ENCODE measurements around the gene PLXNC1.

PLXNC1 gene

DNA sequence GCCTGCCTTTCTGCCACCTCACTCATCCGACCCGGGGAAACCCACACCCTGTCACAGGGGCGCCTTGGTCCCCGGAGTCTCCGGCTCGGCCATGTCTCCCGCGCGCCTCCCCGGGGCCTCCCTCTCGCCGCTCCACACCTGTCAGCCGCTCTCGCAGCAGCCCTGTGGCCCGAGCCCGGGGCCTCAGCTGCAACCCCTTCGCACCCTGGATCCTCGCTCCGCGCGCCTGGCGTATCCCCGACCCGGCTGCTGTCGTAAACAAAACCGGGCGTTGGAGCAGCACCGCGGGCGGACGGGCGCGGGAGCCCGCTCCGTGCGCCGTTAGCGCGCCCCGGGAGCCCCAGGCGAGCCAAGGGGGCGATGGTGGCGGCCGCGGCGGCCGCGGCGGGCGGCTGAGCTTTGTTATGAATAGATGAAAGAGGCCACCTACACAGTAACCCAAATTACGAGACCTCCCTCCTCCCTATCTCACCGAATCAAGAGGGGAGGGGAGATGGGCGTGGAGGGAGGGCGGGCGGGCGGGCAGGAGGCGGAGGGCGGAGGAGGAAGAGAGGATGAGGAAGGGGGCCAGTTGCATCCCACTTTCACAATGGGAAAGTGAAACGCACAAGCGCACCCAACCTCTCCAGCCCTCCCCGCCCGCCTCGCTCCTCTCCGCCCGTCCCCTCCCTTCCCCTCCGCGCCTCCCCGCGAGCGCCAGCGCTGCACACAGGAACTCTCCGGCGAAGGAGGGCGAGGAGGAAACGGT lies at the start of gene PLXNC1:
Gene PLXNC1, plus strand, starts transcription at position 587 of the 748 bp plus-strand sequence. CDS start 395 bp downstream, outside the sequence.
- Mint-ChIP-seq H3K27me3 (no peaks in the 10 kb centered on the region), H3K4me1 (ENCODE audit: low read depth) (peaks cover 33% of the 10 kb centered on the region), H3K4me3 (peak within 1 kb of the TSS; percentile 83), H3K9me3 (ENCODE audit: low read depth) (no peaks in the 10 kb centered on the region), H3K27ac (peak within 1 kb of the TSS; percentile 50), H3K36me3 (no peaks in the 10 kb centered on the region)

- H3K4me3 Mint-ChIP-seq = no peak overlapping the region
- H3K36me3 Mint-ChIP-seq = no peaks in the 10 kb centered on the region
- no peaks in the 10 kb centered on the region for H3K9me3 Mint-ChIP-seq (ENCODE audit: low read depth)
- peaks cover 23% of the 10 kb centered on the region for H3K4me1 Mint-ChIP-seq (ENCODE audit: low read depth)
- H3K27ac Mint-ChIP-seq = no peak overlapping the region
- no peaks in the 10 kb centered on the region for H3K27me3 Mint-ChIP-seq
Measured at GRCh38 chr12:94099191-94099590, 49.2 kb upstream of the PLXNC1 start.

DNA sequence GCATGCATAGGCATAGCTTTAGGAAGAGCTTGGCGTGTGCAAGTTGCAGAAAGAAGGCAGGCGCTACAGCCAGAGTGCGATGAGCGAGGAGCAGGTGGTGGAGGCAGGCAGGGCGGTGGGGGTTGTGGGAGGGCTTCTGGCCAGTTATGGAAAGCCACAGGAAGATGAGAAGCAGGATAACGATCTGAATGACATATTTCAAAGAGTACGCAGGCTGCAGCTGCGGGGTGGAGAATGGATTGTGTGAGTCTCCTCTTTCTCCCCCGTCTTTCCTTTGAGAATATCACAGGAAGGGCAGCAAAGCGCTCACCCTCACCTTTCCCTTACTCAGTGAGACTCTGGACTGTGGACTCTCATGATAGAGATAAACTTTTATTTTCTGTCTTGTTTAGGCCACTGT lies 48.7 kb upstream of the PLXNC1 start:
- Mint-ChIP-seq H3K4me3 (no peak overlapping the region), H3K9me3 (ENCODE audit: low read depth) (no peaks in the 10 kb centered on the region), H3K36me3 (no peaks in the 10 kb centered on the region), H3K27me3 (no peaks in the 10 kb centered on the region), H3K27ac (no peak overlapping the region), H3K4me1 (ENCODE audit: low read depth) (peaks cover 23% of the 10 kb centered on the region)

GRCh38 chr12:94100211-94100627 lies 48.2 kb upstream of the PLXNC1 start:
- Mint-ChIP-seq H3K4me3 (peak overlapping the region; percentile 61), H3K9me3 (ENCODE audit: low read depth) (no peaks in the 10 kb centered on the region), H3K36me3 (no peaks in the 10 kb centered on the region), H3K4me1 (ENCODE audit: low read depth) (peaks cover 23% of the 10 kb centered on the region), H3K27me3 (no peaks in the 10 kb centered on the region), H3K27ac (peak overlapping the region; percentile 79)

GRCh38 chr12:94100990-94101737 lies 47.2 kb upstream of the PLXNC1 start:
- peak overlapping the region; percentile 89 for H3K4me3 Mint-ChIP-seq
- no peaks in the 10 kb centered on the region for H3K27me3 Mint-ChIP-seq
- peaks cover 23% of the 10 kb centered on the region for H3K4me1 Mint-ChIP-seq (ENCODE audit: low read depth)
- peak overlapping the region; percentile 46 for H3K27ac Mint-ChIP-seq
- H3K36me3 Mint-ChIP-seq = no peaks in the 10 kb centered on the region
- H3K9me3 Mint-ChIP-seq (ENCODE audit: low read depth) = no peaks in the 10 kb centered on the region

GRCh38 chr12:94101738-94102660 lies 46.4 kb upstream of the PLXNC1 start:
- peak overlapping the region; percentile 89 for H3K4me3 Mint-ChIP-seq
- no peaks in the 10 kb centered on the region for H3K9me3 Mint-ChIP-seq (ENCODE audit: low read depth)
- H3K27me3 Mint-ChIP-seq = no peaks in the 10 kb centered on the region
- H3K27ac Mint-ChIP-seq = peak overlapping the region; percentile 50
- no peaks in the 10 kb centered on the region for H3K36me3 Mint-ChIP-seq
- peaks cover 23% of the 10 kb centered on the region for H3K4me1 Mint-ChIP-seq (ENCODE audit: low read depth)

GRCh38 chr12:94103986-94104385 lies 44.4 kb upstream of the PLXNC1 start:
- no peak overlapping the region for H3K27ac Mint-ChIP-seq

DNA sequence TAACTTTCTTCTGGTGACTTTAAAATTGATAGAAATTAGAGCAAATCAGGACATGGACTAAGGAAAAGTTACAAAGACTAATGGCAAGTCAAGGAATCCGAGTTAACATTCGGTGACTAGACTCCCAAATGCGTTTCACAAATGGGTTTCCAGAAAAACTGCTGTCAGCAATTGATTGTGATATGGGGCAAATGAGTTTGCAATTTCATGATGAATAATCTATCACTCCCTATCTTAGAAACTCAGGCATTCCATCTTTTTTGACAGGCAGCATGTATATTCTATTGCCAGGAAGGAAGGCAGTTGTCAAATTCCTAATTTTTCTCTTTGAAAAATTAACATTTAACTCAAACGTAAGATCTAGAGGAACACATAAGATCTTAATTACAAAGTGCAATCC lies 40.5 kb upstream of the PLXNC1 start:
- Mint-ChIP-seq H3K4me3 (no peak overlapping the region), H3K36me3 (no peaks in the 10 kb centered on the region), H3K4me1 (ENCODE audit: low read depth) (peaks cover 13% of the 10 kb centered on the region), H3K9me3 (ENCODE audit: low read depth) (no peaks in the 10 kb centered on the region), H3K27me3 (no peaks in the 10 kb centered on the region), H3K27ac (no peak overlapping the region)

More at GRCh38 chr12:94103986-94104385, 44.4 kb upstream of the PLXNC1 start:
- Mint-ChIP-seq H3K4me1 (ENCODE audit: low read depth) (peaks cover 28% of the 10 kb centered on the region), H3K9me3 (ENCODE audit: low read depth) (no peaks in the 10 kb centered on the region), H3K4me3 (no peak overlapping the region), H3K36me3 (no peaks in the 10 kb centered on the region), H3K27me3 (no peaks in the 10 kb centered on the region)

GRCh38 chr12:94109160-94109559 lies 39.2 kb upstream of the PLXNC1 start:
- Mint-ChIP-seq H3K4me3 (no peak overlapping the region), H3K27me3 (no peaks in the 10 kb centered on the region), H3K9me3 (ENCODE audit: low read depth) (no peaks in the 10 kb centered on the region), H3K4me1 (ENCODE audit: low read depth) (peaks cover 13% of the 10 kb centered on the region), H3K36me3 (no peaks in the 10 kb centered on the region), H3K27ac (peak overlapping the region; percentile 90)

- H3K4me3 Mint-ChIP-seq = no peak overlapping the region
- no peaks in the 10 kb centered on the region for H3K9me3 Mint-ChIP-seq (ENCODE audit: low read depth)
- H3K36me3 Mint-ChIP-seq = peaks cover 2% of the 10 kb centered on the region
- no peak overlapping the region for H3K27ac Mint-ChIP-seq
- H3K4me1 Mint-ChIP-seq (ENCODE audit: low read depth) = peaks cover 13% of the 10 kb centered on the region
- no peaks in the 10 kb centered on the region for H3K27me3 Mint-ChIP-seq
Measured at GRCh38 chr12:94110258-94110657, 38.1 kb upstream of the PLXNC1 start.

GRCh38 chr12:94111302-94111701 lies 37.1 kb upstream of the PLXNC1 start:
- H3K4me1 Mint-ChIP-seq (ENCODE audit: low read depth) = peaks cover 13% of the 10 kb centered on the region
- no peak overlapping the region for H3K27ac Mint-ChIP-seq
- no peak overlapping the region for H3K4me3 Mint-ChIP-seq
- H3K27me3 Mint-ChIP-seq = no peaks in the 10 kb centered on the region
- peaks cover 2% of the 10 kb centered on the region for H3K36me3 Mint-ChIP-seq
- H3K9me3 Mint-ChIP-seq (ENCODE audit: low read depth) = no peaks in the 10 kb centered on the region

- Mint-ChIP-seq H3K4me3 (no peak overlapping the region), H3K27ac (no peak overlapping the region), H3K9me3 (ENCODE audit: low read depth) (no peaks in the 10 kb centered on the region)
Measured at GRCh38 chr12:94112121-94112520, 36.3 kb upstream of the PLXNC1 start.

GRCh38 chr12:94114166-94114565 lies 34.2 kb upstream of the PLXNC1 start:
- peaks cover 2% of the 10 kb centered on the region for H3K36me3 Mint-ChIP-seq
- no peaks in the 10 kb centered on the region for H3K27me3 Mint-ChIP-seq
- no peak overlapping the region for H3K27ac Mint-ChIP-seq
- H3K4me1 Mint-ChIP-seq (ENCODE audit: low read depth) = peaks cover 6% of the 10 kb centered on the region
- H3K4me3 Mint-ChIP-seq = no peak overlapping the region
- no peaks in the 10 kb centered on the region for H3K9me3 Mint-ChIP-seq (ENCODE audit: low read depth)

More at GRCh38 chr12:94112121-94112520, 36.3 kb upstream of the PLXNC1 start:
- peaks cover 2% of the 10 kb centered on the region for H3K36me3 Mint-ChIP-seq
- peaks cover 13% of the 10 kb centered on the region for H3K4me1 Mint-ChIP-seq (ENCODE audit: low read depth)
- H3K27me3 Mint-ChIP-seq = no peaks in the 10 kb centered on the region

DNA sequence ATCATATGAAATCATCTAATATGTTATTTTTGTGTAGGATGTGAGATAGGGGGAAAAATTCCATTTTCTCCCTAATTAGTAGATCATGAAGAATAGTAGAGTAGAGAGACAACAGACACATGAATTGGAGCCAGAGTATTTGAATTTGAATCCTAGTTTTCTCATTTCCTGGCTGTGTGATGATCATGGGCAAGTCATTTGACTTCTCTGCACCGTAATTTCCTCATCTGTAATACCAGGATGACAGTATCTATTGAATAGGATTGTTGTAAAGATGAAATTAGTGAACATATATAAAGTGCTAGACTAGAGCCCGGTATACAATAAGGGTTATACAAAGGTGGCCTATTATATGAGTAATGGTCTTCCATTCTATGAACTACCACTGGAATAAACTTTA lies 32.2 kb upstream of the PLXNC1 start:
- Mint-ChIP-seq H3K36me3 (peaks cover 2% of the 10 kb centered on the region), H3K27me3 (no peaks in the 10 kb centered on the region), H3K4me3 (no peak overlapping the region), H3K4me1 (ENCODE audit: low read depth) (no peaks in the 10 kb centered on the region), H3K27ac (no peak overlapping the region), H3K9me3 (ENCODE audit: low read depth) (no peaks in the 10 kb centered on the region)

Measured in activated naive CD8-positive, alpha-beta T cell (primary cell).